GM12892 (cell line): ENCODE results near the gene COL11A2.

ENCODE experiments used
- POLR2A ChIP-seq: IDR thresholded peaks from 2 replicates; pipeline ENCODE4 v1.6.1; 2011; ENCODE audit warnings: low read depth, low read length, control low read depth
- POLR2AphosphoS5 ChIP-seq: IDR thresholded peaks from 2 replicates; pipeline ENCODE4 v1.6.1; 2011; ENCODE audit warnings: low read depth, low read length, control low read depth
- TAF1 ChIP-seq: IDR thresholded peaks from 2 replicates; pipeline ENCODE4 v1.6.1; 2011; ENCODE audit warnings: low read depth, mild to moderate bottlenecking, control low read depth, low read length, borderline replicate concordance

DNA sequence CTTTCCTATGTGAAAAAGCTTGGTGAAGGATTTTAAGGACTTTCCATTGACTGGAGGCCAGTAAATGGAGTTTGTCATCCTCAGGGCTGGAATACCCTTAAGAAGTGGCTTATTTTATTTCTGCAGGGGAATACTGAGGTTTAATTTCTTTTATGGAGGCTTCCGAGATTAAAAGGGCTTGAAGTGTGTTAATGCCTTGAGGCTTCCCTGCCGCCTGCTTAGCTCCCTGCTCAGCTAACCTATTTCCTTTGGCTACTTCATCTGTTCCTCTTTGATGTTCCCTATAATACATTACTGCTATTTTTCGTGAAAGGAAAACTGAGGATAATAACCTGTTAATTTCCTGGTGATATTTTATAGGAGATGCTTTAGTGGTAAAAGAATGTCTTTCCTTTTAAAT is 72.3 kb downstream of the COL11A2 start:
- TF ChIP-seq POLR2A (no peak), POLR2AphosphoS5 (no peak), TAF1 (no peak)
